Stimulated activated naive CD8-positive, alpha-beta T cell treated with anti-CD3 and anti-CD28 coated beads, Interleukin-15, Interleukin-2, amounts not matched to agents 100 U/mL and 50 U/mL, for 24 hours (primary cell): ENCODE data around the gene ERC2.

ENCODE experiments used
- ATAC-seq: fragments of 150-1000 bp; cut with Tn5 transposase; one replicate; pipeline ENCODE4 v1.10.0; 2021
- DNase-seq: peaks from one replicate; pipeline ENCODE4 v3.0.0; 2021

Gene ERC2

DNA sequence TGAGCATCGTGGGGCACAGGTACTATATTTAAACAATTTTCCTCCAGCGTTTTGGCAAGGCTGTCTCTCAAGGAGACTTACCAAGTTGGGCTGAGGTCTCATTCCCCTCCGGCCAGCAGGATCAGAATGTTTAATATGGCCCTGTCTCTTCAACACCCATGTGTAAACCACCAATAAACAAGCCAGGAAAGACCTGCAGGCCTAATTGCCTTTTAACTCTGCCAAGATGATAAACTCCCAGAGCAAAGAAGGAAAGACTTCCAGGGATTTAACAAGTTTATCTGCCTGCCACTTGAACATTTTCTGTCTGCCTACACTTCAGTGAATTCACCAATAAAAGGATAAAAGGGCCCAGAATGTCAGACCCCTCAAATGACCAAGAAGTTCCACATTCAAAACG lies 850.9 kb downstream of the ERC2 start:
- no peak for DNase-seq
- no peak for ATAC-seq

DNA sequence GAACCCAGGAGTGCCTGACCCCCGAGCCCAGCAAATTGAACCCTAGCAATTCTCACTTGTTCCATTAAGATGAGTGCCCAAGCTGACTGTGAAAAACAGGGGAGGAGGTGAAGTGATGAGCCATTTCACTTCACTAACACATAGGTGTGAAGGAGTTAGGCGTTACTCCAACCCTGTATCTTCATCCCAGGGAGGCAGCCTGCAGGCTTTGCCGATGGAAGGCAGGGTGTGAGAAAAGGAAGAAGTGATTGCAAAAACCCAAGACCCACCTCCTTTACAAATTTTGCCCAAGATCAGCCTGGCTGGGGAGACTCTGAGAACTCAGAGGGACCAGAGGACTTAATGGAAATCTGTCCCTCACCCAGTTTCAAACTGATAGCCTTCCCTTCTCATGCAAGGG lies 851.5 kb downstream of the ERC2 start:
- DNase-seq (no peak), ATAC-seq (no peak)

DNA sequence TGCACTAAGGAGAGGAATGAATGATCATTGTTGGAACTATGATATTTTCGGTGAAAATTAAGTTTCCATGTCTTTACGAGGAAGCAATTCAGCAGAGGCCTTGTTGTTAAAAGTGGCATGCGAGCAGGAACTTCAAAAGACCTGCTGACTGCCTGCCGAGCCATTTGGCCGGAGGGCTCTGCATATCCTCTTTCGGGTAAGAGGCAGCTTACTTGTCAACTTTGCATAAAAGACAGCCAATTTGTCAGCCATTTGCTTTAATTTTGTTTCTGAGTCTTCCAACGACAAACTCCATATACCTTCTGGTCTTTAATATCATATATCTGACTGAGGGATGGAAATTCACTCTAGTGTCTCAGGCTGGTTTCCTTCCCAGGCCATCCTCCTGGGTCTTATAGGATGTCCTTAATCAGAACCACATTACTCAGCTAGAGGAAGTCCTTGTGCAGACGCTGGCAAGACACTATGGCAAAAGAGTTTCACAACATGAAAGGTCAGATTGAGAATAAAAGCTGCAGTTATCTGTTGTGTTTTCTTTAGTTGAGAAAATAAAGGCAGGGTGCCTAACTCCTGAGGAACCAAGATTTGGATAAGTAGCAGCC lies 852.5 kb downstream of the ERC2 start:
- no peak for DNase-seq
- ATAC-seq, result no peak

DNA sequence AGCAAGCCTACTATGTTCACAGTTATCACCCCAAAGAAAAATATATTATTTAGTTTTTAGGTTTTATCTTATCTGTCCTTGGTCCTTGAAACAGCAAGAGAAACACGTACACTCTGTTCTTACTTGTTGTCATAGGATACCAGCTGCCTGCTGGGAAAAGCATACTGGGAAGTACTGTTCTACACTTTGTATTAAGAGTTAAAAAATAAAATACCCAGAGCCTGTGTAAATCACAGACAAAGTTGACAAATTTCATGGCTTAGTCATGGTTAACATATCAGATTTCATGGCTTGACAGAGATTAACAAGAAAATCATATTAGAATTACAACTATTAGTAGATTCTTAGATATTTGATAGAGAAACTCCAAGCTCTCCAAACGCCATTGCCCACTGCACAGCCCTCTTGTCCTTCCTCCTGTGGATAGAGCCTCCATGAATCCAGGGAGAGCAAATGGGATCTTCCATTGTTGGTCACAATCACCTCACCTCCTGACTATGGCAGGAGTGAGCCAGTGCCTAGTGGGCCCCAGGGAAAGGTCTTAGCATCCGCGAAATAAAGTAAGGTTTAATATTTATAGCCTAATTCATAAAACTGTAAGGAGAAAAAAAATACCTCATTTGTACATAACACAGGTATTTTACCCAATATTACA lies 853.1 kb downstream of the ERC2 start:
- ATAC-seq (no peak), DNase-seq (no peak)

DNA sequence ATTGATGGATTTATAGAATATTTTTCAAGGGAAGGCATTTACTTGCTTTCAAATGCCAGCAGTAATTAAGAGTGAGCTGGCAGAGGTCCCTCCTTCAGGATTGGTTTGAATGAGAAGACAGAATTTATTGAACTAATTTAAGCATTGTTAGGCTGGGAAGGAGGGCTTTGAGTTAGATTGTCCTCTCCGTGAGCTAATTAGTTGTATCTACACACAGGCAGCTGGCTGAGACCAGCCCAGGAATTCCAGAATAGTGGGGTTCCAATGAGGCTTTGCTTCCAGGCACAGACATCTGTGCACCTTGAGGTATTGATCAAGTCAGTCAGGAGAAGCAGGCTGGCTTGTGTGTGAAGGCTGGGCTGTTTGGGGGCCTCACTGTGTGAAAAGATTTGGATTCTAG lies 857.1 kb downstream of the ERC2 start:
- DNase-seq (no peak), ATAC-seq (no peak)

DNA sequence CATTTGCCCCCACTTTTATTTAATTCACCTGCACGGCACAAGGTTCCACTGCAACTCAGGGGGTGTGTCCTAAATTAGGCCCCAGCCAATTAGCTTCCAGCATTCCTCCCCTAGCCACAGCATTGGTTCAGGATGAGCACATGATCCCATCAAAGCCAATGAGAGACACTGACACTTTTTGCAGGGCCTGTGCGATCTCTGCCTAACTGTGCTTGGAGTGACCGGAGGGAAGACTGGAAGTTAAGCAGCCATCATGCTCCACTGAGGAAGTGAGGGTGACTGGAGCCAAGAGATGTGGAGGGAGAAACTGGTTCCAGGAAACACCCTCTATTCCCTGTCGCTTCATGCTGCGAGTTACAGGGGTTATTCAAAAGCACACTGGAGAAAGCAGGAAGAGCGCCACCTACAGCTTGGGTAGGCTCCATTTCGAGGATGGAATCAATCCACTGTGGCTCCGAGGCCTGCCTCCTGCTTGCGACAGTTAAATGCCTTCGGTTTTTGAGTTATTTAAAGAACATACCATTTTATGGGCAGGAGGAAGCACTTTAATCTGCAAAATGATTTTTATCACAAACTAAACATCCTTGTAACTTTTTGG lies 858.9 kb downstream of the ERC2 start:
- no peak for DNase-seq
- no peak for ATAC-seq

DNA sequence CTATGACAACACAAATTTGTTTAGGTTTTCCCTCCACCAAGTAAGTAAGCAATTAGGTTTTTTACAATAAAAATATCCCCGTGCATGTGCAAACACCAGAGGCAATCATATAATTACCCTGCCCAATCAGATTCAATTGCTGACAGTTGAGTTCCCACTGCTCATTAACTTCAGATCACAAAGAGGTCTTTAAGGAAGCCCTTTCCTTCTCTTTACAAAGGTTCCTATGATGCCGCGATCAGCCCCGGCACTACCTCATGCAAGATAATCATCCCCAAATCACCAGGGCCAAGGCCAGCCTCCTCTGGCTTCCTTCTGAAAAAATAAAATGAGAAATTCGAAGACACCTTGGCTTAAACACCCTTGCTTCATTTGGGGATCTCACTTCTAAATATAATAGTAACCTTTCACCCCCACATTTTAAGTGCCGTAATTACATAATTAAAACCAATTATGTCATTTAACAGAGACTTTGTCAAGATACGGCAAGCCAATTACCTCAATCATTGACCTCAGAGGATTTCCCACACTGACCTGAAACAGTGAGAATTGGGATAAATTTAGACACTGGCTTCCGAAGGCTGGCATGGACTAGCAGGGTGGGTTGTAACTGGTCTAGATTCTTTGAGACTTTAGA lies 859.8 kb downstream of the ERC2 start:
- DNase-seq, result no peak
- ATAC-seq, result no peak

DNA sequence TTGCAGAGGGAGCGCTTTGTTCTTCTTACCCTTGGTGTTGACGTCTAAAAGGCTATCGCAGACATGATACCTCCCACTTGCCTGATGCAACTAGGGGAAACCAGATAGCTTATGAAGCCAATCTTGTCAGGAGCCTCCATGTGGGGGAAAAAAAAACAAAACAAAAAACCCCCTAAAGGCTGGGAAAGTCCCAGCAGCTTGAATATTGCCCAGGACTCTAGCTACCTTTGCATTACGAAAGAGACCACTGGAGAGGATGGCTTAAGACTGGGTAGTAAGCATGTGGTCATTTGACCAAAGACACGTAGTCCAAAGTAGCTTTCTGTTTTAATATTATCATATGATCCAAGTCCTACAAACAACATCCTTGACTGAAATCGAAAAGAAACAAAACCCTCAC lies 860.4 kb downstream of the ERC2 start:
- DNase-seq (no peak), ATAC-seq (no peak)

DNA sequence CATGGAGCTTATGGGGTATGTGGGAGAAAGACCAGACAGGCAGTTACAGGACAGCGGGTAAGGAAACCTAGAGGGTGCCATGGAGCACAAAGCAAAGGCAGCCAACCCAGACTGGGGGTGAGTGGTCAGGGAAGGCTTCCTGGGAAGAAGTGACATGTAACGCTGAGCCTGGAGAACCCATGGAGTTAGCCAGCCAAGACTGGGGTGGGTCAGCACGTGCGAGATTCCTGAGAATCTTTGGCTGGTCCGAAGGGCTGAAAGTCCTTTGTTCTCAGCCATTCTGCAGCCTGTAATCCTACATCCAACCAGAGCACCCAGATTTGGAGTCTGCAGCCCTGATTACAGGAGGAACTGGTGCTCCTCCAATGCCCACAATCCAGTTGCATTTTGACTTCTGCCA lies 861.1 kb downstream of the ERC2 start:
- DNase-seq, result no peak
- no peak for ATAC-seq

DNA sequence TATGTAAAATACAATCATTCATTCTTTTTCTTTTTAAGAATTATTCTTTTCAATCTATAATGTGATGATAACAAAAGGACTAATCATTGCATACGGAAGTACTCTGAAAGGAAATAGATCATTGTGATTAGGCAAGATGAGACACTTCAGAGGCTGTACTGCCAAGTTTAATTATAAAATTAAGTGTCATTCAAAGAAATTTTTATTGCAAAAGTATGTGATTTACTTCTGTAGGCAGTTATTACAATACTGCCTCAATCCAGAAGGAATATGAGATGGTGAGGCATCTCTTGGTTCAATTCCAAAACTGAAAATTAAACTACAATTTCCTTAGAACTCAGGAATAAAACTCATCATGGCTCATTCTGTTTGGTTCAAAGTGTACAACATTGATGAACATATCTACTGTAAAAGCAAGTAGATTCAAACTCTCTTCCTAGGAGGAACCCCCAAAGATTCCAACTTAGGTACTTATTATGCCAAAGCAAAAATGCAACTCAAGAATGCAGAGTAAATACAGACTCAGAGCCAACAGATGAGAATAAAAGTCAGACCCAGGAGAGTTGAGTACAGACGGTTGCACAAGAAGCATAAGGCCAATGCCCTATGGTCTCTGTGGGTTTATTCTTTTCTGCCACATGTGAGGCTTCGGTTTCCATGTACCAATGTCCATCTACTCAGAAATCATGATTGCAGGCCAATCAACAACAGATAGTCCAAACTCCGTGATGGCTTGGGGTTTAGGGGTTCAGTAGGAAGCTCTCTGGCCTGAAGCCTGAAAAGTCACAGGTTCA lies 862.6 kb downstream of the ERC2 start:
- DNase-seq (no peak), ATAC-seq (no peak)

DNA sequence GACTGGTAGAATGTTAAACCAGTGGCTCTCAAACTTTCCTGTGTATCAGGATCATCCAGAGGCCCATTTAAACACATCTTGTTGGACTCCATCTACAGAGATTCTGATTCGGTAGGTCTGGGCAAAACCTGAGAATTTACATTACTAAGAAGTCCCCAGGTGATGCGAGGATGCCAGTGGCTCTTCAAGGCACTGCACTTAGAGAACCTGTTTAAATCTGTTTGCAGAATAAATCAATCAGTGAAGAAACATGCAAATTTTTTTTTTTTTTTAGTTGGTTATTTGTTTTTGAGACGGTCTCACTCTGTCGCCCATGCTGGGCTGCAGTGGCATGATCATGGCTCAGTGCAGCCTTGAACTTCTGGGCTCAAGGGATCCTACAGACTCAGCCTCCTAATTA lies 863.4 kb downstream of the ERC2 start:
- DNase-seq, result no peak

DNA sequence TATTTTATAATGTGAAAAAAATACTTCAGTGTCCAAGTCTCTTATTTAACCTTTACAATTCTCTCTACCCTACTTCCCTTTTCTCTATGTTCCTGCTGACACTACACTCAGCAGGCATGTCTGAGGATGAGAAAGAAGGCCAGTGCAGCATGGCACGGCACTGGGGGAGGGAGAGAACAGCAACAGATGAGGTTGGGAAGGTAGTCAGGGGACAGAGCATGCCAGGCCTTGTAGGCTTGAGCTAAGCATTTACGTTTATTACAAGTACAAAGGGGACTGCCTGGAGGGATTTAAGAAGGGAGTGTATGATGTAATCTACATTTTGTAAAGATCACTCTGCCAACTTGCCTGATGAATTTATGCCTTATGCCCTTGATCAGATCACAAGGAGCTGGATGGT lies 863.9 kb downstream of the ERC2 start:
- DNase-seq, result no peak
- ATAC-seq, result no peak

More for the DNA sequence above, 863.4 kb downstream of the ERC2 start:
- ATAC-seq, result no peak

DNA sequence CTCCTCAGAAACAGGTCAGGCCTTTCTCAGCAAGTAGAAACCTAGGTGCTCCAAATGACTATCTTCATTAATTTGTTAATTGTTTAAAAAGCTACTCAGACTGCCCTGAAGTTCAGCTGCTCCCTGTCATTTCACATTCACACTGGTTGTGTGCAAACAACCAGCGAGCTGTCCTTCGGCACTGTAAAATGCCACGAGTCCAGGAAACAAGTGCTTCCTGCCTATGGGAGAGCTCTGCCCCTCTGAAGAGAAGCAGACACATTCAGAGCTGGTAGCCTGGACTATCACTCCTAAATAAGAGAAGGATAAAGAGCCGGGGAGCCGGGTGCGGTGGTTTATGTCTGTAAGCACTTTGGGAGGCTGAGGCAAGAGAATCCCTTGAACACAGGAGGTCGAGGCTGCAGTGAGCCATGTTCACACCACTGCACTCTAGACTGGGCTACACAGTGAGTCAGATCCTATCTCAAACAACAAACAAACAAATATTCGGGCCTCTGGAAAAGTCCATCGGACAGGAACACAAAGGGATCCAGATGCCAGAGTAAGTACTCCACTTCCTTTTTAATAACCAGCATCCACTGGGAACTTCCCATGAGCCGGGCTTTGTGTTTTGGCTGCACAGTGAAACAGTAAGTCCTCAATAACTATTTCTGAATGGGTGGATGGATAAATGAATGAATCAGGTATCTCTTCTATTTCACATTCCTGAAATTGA lies 866.7 kb downstream of the ERC2 start:
- DNase-seq (no peak), ATAC-seq (no peak)

DNA sequence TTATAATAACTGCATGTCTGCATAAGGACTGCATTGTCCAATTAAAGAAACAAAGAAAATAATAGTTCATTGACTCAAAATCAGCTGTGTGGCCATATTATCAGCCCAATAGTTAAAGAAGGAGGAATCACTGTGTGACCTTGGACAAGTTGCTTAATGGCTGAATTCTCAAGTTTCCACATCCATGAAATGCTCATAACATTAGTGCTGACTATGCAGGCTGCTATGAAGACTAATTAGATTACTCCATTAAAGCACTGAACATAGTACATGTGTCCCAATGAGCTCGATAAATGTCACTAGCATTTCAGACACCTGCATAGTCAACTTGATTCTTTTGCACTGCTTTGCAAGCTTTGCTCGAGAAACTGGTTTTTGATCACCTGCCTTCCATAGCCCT lies 870.0 kb downstream of the ERC2 start:
- DNase-seq (no peak), ATAC-seq (no peak)

DNA sequence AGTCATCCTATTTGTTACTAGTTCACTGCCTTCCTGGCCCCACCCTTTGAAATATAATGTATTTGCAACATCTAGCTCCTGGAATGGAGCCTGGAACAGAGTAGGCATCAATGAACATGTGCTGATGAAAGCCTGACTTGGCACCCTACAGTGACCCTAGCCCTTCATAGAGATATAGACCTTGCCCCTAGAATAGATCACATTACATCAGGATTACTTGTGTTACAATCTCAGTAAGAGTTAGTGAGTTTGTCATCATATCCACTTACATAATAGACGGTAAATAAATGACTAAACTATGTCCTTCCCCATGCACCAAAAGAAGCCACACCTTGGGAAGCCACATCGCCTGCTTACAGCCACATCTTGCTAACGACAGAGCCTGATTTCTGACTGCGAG lies 870.6 kb downstream of the ERC2 start:
- ATAC-seq, result no peak
- DNase-seq, result no peak

DNA sequence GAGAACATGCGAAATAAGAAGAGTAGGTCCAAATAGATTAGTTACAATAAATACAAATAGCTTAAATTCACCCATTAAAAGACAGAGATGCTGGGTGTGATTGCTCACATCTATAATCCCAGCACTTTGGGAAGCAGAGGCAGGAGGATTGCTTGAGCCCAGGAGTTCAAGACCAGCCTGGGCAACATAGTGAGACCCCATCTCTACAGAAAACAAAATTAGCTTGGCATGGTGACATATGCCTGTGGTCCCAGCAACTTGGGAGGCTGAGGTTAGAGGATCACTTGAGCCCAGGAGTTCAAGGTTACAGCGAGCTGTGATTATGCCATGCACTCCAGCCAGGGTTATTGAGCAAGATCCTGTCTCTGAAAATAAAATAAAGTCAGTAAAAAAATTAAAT lies 872.1 kb downstream of the ERC2 start:
- DNase-seq, result no peak
- no peak for ATAC-seq

DNA sequence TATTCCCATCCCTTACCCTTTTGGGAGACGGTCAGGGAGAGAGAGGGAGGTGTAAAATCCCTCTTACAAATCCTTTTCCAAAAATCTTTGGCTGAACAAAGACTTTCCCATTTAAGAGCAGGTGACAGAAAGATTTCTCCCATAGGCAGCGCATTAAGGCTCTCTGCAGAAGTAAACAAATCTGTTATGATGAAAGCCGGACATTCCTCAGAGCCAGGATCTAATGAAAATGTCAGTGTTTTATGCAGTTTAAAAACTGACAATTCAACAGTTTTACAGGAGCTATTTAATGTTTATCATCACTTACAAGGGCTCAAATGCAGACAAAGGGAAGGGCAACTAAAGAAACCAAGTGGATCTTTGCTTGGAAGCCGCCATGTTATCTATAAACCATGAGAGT lies 872.8 kb downstream of the ERC2 start:
- DNase-seq, result no peak
- no peak for ATAC-seq

DNA sequence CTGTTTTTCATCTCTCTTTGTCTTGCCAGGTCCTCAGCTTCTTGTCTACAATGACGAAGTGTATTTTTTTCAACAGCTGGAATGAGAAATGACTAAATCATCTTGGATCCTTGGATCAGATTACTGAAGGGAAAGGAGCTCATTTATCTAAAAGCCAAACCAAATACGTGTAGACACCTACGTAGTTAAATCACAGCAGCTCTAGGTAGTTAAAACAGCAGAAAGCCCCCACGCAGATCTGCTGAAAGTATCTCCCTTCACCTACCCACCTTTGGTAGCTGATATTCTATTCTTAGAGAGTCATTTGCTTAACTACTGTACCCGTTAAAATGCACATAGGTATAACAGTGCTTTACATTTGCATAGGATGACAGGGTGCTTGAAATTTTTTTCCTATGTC lies 875.7 kb downstream of the ERC2 start:
- ATAC-seq (no peak), DNase-seq (no peak)

DNA sequence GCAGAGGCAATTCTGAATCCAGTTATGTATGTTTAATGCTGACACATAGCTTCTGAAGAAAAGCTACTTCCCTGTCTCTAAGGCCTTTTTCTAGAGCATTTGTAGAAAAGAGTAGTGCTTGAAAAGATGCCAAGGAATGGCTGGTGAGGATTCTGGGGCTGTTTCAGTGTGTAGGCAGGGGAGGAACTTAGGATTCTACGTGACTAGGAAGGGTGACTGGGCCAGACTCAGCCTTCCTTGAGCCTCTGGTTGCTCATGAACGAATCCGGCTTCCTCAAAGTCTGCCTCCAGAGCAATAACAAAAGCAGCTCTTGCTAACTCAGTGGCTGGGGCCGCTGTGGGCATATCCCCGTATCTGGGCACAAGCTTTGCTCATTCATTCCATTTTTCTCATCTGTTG lies 876.4 kb downstream of the ERC2 start:
- ATAC-seq, result no peak
- no peak for DNase-seq

DNA sequence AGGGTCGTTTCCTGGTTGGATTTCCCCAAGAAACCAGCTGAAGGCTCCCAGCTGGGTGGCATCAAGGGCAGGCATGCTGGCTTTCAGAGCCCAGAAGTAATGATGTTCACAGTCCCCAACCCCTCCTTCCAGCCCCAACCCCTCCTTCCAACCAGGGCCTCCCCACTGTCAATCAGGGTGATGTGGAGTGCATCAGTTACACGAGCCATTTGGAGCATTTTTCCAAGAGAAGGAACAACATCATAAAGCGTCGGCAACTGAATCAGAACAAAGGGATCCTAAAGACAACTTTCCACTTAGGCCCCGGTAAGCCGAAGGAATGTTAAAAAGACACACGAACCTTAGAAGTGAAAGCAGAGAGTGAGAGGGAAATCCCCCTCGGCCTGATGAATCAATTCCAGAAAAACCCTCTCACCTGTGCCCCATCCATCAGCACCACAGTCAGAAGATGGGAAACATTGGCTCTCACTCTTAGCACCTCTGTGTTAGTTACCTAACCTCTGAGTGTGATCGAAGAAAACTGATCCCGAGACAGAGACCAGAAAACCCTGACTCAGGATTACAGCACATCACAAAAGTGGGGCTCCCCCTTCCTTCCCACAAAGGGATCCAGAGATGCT lies 880.0 kb downstream of the ERC2 start:
- ATAC-seq (peak; percentile 14), DNase-seq (no peak)

DNA sequence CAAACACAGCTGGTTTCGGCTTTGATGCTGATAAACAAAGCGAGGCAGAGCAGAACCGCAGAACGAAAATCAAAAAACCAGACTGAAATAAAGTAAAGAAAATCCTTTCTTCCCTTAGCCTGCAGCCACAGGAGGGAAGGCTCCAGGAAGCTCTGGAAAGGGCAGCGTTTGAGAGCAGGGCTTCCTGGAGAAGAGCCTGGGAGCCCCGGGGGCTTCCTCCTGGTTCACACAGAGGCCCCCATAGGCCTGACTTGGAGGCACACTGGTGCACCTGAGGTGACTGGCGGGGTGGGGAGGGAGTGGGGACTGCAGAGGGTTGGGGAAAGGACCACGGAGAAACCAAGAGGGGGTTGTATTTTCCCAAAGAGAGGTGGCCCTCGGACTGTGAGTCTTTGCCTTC lies 882.4 kb downstream of the ERC2 start:
- ATAC-seq (no peak), DNase-seq (no peak)
